ENCODE data around the gene HSPA12B.

DNA sequence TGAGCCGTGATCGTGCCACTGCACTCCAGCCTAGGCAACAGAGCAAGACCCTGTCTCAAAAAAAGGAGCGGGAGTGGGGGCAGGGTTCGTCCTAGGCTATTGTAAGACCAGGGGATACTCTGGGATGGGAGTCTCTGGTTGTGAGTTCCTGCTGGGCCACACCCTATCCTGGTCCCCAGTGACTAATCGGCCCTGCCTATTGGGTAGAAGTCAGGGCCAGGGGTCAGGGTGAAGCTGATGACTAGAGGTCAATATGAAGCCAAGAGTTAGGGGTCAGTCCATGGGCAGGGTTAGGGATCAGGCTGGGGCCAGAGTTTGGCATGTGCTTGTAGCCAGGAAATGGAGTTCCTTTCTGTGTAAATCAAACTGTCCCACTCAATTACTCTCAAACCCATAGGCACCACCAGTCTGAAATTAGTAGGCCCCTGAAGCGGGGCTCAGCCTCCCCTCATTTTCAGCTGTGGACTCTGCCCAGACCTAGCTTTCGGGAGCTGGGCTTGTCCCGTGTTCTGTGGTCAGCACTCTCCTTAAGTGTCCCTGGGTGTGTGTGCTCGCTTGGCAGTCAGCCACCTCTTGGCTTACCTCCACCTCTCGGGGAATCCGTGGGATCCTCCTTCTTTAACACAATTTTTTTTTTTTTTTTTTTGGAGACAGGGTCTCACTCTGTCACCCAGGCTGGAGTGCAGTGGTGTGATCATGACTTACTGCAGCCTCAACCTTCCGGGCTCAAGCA, 1.8 kb downstream of the HSPA12B start:
- TF ChIP-seq, protein P1, sequence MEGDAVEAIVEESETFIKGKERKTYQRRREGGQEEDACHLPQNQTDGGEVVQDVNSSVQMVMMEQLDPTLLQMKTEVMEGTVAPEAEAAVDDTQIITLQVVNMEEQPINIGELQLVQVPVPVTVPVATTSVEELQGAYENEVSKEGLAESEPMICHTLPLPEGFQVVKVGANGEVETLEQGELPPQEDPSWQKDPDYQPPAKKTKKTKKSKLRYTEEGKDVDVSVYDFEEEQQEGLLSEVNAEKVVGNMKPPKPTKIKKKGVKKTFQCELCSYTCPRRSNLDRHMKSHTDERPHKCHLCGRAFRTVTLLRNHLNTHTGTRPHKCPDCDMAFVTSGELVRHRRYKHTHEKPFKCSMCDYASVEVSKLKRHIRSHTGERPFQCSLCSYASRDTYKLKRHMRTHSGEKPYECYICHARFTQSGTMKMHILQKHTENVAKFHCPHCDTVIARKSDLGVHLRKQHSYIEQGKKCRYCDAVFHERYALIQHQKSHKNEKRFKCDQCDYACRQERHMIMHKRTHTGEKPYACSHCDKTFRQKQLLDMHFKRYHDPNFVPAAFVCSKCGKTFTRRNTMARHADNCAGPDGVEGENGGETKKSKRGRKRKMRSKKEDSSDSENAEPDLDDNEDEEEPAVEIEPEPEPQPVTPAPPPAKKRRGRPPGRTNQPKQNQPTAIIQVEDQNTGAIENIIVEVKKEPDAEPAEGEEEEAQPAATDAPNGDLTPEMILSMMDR (IDR thresholded peaks at IDR 0.05), result no peak
- no peak for TF ChIP-seq ZFX (IDR thresholded peaks at IDR 0.05; ENCODE audit: borderline replicate concordance)

All from 22Rv1 (cell line).